SHP77 (cell line): ENCODE measurements around the gene PRSS36.
A peak's percentile ranks its signal among the peaks of the same experiment; 100 is the strongest.
"Not testable (repeated sequence)": the region's sequence is repeated elsewhere in the genome, so short reads cannot be mapped to it uniquely, and the experiment has no call there.

ENCODE experiments used
- DNase-seq, 2 experiments: peaks; one replicate each; lab custom pipeline; 2025; lab: John Stamatoyannopoulos, UW

Gene PRSS36

DNA sequence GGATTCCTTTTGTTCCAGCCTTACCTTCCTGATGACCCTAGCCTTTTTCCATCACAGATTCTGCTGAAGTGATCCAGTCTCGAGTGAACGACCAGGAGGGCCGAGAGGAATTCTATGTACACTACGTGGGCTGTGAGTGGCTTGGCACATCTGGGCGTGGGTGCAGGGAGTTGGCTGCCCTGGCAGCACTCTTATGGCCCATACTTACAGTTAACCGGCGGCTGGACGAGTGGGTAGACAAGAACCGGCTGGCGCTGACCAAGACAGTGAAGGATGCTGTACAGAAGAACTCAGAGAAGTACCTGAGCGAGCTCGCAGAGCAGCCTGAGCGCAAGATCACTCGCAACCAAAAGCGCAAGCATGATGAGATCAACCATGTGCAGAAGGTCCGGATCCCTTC lies 29.7 kb downstream of the PRSS36 start:
- DNase-seq, result no peak

DNA sequence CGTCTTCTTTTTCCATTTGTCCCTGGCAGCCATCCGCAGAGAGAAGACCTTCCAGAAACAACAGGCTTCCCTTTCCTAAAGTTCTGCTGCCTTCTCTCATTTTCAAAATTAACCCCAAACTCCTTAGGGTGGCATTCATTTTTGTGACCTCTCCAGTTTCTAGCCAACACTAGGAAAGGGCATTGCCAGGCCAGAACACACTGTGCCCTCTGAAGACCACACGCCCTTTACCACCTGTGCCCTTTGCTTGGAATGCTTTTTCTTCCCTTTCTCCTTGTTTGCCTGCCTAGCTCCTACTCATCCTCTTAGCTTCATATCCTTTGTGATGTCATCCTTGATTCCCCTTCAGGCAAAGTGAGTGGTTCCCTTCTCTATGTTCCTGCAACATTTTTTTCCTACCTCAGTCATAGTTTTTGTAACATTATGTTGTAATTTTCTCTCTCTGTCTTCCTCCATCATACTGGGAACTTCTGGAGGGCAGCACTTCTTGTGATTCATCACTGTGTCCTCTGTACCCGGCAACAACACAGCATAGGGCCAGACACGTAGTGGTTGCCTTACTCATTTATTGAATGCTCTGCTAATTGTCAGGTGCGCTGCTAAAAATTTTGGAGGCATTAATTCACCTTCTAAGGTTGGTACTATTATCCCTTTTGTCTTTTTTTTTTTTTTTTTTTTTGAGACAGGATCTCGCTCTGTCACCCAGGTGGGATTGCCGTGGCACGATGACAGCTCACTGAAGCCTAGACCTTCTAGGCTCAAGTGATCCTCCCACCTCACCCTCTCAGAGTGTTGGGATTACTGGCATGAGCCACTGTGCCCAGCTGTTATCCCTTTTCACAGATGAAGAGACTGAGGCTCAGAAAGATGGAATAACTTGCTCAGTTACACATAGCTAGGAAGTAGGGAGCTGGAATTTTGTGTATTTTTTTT lies 31.4 kb downstream of the PRSS36 start:
- DNase-seq, result no peak

DNA sequence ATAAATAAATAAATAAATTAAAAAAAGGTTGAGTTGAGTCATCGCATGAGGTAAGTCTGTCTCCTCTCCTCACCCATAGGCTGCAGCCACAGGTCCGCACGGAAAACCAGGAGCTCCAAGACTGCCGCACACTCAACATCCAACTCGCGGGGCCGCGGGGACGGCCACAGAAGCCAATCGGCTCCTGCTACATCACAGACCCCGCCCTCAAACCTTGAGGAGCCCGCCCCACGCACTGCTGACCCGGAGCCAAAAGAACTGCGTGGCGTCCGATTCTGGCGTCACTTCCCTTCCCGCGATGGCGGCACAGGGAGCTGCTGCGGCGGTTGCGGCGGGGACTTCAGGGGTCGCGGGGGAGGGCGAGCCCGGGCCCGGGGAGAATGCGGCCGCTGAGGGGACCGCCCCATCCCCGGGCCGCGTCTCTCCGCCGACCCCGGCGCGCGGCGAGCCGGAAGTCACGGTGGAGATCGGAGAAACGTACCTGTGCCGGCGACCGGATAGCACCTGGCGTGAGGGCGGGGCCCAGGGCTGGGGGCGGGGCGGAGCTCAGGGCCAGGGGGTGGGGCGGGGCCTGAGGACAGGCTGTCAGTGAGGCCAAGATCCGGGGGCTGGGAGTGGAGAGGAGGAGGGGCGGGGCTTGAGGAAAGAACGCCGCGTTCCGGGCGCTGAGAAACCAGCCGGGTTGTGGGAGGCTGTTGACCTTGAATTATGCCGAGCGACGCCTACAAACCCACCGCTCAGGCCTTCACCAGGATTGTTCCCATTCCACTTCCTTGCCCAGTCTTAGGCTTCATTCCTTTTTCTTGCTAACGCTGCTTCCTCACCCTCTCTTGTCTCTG lies 32.3 kb downstream of the PRSS36 start, which contains the start of gene KAT8:
Gene KAT8, plus strand, starts transcription at position 281 of the 839 bp plus-strand sequence. Its CDS starts 18 bp downstream, at position 299.
- DNase-seq, result peak; percentile 99 to 100

DNA sequence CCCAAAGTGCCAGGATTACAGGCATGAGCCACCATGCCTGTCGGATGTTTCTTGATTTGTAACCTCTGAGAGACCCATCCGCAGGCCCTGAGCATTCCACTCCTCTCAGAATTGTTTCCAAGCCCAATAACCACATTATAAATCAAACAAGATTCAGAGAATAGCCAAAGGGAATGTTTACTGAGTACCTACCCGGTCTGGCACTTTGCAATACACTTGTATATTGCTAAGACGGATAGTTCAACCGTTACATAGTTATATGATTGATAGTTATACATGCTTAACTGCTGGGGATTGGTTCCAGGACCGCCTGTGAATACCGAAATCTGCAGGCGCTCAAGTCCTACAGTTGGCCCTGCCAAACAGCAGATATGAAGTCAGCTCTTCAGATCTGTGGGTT lies 35.4 kb downstream of the PRSS36 start:
- DNase-seq, result no peak

DNA sequence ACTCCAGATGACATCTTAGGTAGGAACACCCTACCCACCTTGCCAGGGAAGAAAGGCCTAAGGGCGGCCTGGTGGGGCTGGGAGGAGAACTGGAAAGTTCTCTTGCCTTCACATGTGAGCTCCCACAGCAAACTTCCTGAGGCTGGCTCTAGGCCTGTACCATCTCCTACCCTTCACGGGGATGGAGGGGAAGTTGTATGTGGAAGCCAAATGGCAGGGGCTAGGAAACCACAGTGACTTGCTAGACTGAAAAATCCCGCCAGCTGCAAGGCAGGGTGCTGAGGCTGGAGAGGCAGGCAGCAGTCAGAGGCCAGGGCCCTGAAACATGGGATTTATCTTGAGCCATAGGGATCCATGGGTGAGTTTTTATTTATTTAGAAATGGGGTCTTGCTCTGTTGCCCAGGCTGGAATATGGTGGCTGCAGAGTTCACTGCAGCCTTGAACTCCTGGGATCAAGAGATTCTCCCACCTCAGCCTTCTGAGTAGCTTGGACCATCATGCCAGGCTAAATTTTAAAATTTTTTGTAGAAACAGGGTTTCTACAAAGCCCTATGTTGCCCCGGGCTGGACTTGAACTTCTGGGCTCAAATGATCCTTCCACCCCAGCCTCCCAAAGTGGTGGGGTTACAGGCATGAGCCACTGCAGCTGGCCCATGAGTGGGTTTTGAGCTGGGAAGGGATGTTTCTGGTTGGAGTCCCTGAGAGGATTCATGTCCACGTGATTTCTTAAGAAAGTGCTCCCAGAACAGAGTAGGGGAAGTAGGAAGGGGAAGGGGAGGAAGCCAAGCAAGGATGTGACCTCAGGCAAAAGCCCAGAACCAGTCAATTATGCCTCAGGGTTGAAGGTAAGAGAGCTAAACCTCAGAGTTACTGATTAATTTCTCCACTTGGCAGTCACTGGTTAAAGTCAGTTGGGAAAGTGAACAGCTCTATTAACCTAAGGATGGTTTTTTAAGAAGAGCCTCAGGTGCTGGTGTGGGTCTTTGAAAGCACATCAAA lies 36.4 kb downstream of the PRSS36 start:
- no peak for DNase-seq

DNA sequence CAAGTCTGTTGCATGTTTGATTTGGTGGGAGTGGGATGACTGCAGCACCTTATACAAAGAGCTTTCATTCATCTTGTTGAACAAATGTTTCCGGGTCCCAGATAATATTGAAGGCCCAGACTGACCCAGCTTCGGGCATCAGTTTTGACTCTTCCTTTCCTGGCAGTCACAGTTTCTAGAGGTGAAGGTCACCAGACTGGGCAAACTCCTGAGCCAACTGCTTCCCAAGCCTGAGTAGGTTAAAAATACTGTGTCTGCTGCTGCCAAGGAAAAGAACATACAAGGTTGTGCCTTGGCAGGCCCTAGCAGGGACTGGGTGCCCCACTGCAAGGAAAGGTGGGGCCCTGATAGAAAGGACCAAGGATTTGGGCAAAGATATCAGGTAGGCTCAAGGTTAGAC lies 37.2 kb downstream of the PRSS36 start:
- DNase-seq, result no peak

DNA sequence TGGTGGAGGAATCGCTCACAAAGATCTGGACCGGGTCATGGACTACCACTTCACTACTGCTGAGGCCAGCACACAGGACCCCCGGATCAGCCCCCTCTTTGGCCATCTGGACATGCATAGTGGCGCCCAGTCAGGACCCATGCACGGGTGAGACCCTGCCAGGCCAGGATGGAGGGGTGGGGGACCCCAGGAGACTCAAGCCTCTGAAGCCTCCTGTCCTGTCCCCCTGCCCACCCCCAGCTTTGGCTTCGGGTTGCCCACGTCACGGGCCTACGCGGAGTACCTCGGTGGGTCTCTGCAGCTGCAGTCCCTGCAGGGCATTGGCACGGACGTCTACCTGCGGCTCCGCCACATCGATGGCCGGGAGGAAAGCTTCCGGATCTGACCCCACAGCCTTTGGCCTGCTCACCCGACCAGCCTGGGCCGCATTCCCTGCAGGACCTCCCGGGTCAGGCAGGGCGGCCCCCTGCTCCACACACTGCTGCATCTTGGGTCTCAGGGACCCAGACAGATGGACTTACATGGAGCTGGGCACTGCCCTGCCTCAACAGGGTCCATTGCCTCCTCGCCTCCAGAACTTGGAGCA lies 37.9 kb downstream of the PRSS36 start:
- DNase-seq, result no peak

DNA sequence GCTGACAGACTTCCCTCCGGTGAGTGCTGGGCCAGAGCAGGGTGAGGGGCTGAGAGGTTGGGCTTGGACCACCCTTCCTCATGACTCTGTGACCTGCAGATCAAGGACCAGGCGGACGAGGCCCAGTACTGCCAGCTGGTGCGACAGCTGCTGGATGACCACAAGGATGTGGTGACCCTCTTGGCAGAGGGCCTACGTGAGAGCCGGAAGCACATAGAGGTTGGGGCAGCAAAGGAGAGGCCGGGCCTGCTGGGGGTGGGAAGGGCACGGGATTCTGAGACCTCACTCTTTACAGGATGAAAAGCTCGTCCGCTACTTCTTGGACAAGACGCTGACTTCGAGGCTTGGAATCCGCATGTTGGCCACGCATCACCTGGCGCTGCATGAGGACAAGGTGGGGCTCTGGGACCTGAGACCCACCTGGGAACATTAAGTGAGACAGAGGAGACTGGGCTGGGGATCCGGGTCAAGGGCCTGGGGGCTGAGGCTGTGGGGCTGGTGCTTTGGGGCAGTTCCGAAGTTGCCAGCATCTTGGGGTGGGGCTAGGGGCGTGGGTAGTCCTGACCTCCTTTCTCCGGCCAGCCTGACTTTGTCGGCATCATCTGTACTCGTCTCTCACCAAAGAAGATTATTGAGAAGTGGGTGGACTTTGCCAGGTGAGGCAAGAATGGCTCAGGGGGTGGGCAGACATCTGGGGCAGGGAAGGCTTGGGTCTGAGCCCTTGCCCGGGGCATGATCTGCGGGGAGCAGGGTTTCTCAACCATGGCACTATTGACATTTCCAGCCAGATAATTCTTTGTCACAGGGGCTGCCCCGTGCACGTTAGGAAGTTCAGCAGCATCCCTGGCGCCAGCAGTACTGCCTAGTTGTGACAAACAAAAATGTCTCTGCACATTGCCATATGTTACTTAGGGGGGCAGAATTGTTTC lies 39.5 kb downstream of the PRSS36 start:
- DNase-seq, result no peak

DNA sequence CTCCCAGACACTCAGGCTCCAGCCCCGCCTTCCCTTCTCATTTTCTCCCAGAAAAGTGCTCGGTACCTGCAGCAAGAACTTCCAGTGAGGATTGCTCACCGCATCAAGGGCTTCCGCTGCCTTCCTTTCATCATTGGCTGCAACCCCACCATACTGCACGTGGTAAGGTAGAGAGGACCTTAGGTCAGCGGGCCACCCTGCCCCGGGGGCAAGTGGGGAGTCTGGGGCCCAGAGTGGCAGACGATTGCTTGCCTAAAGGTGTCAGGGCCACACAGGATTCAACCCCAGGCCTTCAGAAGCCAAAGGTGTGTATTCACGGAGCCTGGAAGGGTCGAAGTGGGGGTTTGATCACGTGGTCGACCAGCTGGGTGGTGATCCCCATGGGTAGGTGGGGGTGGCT lies 40.2 kb downstream of the PRSS36 start:
- DNase-seq, result no peak

DNA sequence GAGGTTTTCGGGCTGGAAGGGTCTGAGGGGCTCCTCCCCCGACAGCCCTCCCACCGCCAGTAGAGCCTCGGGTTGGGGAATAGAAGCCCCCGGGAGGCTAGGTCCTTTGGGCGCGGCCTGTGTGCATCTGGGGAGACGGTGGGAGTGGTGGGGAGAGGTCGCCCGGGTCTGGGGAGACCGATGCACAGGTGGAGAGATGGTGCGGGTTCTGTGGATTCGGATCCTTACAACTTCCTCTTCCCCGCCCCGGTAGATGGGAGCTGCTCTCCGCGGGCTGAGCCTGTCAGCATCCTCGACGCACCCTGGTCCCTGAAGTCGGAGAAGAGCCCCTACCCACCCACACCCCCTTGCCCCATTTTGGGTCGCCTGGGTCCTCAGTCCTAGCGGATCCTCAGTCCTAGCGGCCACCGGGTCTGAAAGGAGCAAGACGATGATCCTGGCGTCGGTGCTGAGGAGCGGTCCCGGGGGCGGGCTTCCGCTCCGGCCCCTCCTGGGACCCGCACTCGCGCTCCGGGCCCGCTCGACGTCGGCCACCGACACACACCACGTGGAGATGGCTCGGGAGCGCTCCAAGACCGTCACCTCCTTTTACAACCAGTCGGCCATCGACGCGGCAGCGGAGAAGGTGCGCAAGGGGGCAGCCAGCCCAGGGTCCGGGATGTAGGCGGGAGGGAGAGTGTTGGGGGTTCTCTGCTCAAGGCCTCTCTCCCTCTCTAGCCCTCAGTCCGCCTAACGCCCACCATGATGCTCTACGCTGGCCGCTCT lies 40.9 kb downstream of the PRSS36 start:
- DNase-seq, result no peak

DNA sequence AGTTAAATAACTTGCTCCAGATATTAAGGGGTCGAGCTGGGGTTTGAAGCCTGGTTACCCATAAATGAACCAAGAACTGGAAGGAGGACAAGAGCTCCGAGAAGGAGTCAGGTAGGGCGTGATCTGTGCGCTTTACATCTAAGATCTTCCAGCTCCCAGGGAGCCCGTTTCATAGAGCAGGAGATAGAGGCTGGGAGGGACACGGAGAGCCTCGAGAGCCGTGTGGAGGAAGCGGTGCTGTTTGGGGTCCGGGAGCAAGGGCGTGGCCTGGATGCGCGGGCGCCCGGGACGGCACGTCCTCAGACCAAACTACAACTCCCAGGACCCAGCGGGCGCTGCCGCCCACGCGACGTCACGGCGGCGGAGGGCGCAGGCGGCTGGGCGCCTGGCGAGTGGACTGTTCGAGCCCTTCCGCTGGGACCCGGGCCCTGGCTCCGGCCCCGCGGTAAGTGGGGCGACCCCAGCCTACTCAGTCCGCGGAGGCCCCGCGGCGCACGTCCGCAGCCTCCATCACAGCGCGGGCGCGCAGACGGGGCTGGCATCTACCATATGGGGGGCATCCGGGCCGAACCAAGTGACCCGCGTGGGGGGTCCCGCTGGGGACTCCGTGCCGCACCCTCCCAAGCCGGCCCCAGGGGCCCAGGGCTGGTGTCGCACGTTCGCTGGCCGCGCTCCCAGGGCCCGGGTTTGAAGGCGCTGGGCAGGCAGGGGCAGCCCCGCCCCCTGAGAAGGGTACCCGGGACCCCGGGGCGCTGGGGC lies 41.7 kb downstream of the PRSS36 start, which contains the start of gene BCKDK:
Gene BCKDK, plus strand, starts transcription at position 352 of the 759 bp plus-strand sequence. CDS start 838 bp downstream, outside the sequence.
- DNase-seq, result peak; percentile 83 to 91

DNA sequence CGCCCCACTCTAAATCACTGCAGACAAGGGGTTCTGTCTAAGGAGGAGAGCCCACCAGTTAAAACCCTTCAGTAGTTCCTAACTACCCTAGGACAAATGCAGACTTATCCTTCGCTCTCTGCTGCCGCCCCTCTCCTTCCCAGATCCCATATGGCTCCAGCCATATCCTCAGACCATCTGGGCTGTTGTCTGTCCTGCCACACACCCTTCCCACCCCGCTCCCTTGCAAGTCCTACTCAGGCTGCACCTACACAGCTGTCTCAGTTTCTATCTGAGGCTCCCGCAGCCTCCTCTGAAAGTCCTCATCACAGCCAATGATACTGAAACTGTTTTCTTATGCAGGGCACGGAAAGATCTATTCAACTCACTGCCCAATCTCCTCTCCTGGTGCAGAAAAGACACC lies 42.4 kb downstream of the PRSS36 start:
- peak in 1 of 2 experiments; percentile 22 for DNase-seq

DNA sequence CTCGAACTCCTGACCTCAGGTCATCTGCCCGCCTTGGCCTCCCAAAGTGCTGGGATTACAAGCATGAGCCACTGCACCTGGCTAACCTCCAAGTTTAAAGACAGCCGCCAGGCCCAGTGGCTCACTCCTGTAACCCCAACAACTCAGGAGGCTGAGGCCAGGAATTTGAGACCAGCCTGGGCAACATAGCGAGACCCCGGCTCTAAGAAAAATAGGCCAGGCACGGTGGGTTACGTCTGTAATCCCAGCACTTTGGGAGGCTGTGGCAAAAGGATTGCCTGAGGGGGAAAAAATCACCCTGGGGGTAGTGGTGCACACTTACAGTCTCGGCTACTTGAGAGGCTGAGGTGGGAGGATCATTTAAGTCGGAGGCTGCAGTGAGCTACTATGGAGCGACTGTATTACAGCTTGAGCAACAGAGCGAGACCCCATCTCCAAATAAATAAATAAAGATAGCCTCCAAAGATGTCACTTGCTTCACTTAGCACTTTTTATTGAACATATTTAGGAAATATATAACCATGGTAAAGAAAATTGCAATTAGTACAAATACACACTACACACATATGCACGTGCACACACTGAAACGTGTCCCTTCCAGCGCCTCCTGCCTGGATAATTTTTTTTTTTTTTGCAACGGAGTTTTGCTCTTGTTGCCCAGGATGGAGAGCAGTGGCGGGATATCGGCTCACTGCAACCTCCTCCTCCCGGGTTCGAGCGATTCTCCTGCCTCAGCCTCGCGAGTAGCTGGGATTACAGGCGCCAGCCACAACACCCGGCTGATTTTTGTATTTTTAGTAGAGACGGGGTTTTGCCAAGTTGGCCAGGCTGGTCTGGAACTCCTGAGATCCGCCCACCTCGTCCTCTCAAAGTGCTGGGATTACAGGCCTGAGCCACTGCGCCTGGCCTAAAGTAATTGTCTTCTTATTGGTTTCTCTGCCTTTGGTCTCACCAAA lies 43.1 kb downstream of the PRSS36 start:
- no peak for DNase-seq

DNA sequence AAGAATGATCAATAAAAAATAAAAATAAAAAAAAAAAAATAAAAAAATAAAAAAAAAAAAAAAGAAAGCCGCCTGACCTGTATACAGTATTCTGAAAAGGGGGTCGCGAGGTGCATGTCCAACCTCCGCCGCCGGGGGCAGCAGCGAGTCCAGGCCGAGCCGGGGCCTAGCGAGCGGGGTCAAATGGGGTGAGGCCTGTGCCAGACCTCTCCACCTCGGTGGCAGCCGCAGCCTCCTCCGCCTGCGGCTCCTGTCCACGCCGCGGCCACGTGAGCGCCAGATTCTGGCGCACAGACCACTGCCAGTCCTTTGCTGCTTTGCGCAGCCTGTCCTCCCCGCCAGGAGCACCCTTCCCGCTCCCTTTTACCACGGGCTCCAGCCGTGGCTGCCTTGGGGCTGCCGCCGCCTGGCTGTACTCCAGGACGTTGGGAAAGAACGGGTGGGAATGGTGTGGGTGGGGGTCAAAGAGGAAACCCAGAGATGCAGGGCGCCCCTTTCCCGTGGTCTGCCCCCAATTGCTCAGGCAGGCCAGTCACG lies 44.1 kb downstream of the PRSS36 start:
- DNase-seq, result peak; percentile 61 to 75

DNA sequence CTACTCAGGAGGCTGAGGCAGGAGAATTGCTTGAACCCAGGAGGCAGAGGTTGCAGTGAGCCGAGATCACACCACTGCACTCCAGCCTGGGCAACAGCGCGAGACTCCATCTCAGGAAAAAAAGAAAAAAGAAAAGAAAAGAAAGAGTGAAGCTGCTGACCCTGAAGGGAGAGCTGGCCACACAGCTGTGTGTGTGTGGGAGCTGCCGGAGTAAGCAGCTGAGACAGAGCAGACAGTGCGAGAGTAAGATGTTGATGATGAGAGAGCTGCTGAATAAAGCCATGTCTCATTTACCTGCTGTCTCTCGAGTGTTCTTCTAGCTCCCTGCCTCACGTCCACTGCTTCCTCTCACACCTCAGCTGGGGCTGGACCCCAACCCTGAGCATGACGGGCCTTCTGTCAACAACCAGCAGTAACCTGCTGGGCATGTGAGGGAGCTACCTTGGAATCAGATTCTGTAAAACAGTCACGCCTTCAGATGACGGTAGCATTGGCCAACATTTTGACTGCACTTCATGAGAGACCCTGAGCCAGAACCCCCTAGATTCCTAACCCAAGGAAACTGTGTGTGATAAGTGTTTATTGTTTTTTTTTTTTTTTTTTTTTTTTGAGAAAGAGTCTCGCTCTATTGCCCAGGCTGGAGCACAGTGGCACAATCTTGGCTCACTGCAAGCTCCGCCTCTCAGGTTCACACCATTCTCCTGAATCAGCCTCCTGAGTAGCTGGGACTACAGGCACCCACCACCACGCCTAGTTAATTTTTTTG lies 48.8 kb downstream of the PRSS36 start:
- not testable (repeated sequence) for DNase-seq
